Psoas muscle (tissue), 8 donors: ENCODE data around the gene VPS37B. TPM values are rescaled to one million over a fixed set of nuclear protein-coding genes. Genes with fewer than 3 reads are reported as not detected.

Experiments used
- ATAC-seq, 4 donors: fragments of 200-7000 bp; cut with Tn5 transposase; one replicate each; pipeline ENCODE4 v1.9.1; 2020; ENCODE audit warnings: moderate library complexity in 3 of 4, mild to moderate bottlenecking in 2 of 4
- DNase-seq, 2 donors: peaks; one replicate each; pipeline ENCODE4 v3.0.0-alpha.2; 2020
- H3K27ac ChIP-seq: fragments of 200-600 bp; one replicate; pipeline ENCODE4 v1.8.0; 2022
- H3K27me3 ChIP-seq, 3 donors: fragments of 200-600 bp in 1 of 3; one replicate each; pipeline versions ENCODE4 v1.6.1 to v1.8.0; 2013 to 2022; ENCODE audit warnings: low read length in 2 of 3, mild to moderate bottlenecking in 2 of 3, moderate library complexity in 1 of 3; ENCODE audit not compliant: insufficient read depth in 3 of 3
- H3K36me3 ChIP-seq, 2 donors: fragments of 200-600 bp in 1 of 2; one replicate each; pipeline versions ENCODE4 v1.6.1 to v1.8.0; 2013 to 2022; ENCODE audit warnings: low read depth in 1 of 2, mild to moderate bottlenecking in 1 of 2, moderate library complexity in 1 of 2; ENCODE audit not compliant: insufficient read depth in 1 of 2
- H3K4me1 ChIP-seq: fragments of 200-600 bp; one replicate; pipeline ENCODE4 v1.8.0; 2022
- H3K4me3 ChIP-seq: fragments of 200-600 bp; one replicate; pipeline ENCODE4 v1.8.0; 2022; ENCODE audit warnings: mild to moderate bottlenecking
- H3K9me3 ChIP-seq: fragments of 200-600 bp; one replicate; pipeline ENCODE4 v1.8.0; 2022
- whole genome bisulfite sequencing, 3 donors: extraction: QIAGEN DNeasy Blood & Tissue Kit; methylation state at CpG; one replicate each; pipeline versions ENCODE4 v1.1.6 to v1.1.7; 2013; 5-methylcytosine and 5-hydroxymethylcytosine counted together
- intact Hi-C, 2 donors: fragments of 100-400 bp; cut with DNase I; formaldehyde crosslinking; loops; one replicate each; pipeline versions ENCODE4 v1.11.0 to v1.14.2; 2022
- polyA plus RNA-seq, 3 donors: library from polyadenylated mRNA; stranded (reverse); fragments of 200-250 nt; gene quantifications; one replicate each; pipeline ENCODE4 v1.2.3, GENCODE V29; 2013
- total RNA-seq, 4 donors: library from RNA; stranded (reverse); fragmentation: NEBNext Ultra II Directional in 2 of 4; extraction: Animal tissue kit (Norgen Biotek cat#: 25700) in 2 of 4; gene quantifications; one replicate each; pipeline versions ENCODE4 v1.2.1 to v1.2.4, GENCODE V29; 2021 to 2023
- TF ChIP-seq, protein P1 (sequence below): fragments of 200-600 bp; IDR thresholded peaks from one replicate; pipeline ENCODE4 v1.8.0; 2022; ENCODE audit warnings: antibody characterized with exemption
- donor health status: healthy with polysubstance abuse.
- donor health status: DM: no; HTN: no; CAD: no; lungs with moderate emphysema.
- donor health status: Bipolar disorder and iron deficiency.
- donor health status: healthy.
- donor health status: DM: yes; HTN: yes; CAD: no.
- donor health status: DM: no; HTN: no; CAD: no.
- donor health status: DM: no; HTN: no; CAD: no.
- donor health status: DM: yes; HTN: yes; CAD: no.

VPS37B gene
- total and polyA plus RNA-seq, 7 donors, result 3.2 to 11.1 (median 8.9) TPM

DNA sequence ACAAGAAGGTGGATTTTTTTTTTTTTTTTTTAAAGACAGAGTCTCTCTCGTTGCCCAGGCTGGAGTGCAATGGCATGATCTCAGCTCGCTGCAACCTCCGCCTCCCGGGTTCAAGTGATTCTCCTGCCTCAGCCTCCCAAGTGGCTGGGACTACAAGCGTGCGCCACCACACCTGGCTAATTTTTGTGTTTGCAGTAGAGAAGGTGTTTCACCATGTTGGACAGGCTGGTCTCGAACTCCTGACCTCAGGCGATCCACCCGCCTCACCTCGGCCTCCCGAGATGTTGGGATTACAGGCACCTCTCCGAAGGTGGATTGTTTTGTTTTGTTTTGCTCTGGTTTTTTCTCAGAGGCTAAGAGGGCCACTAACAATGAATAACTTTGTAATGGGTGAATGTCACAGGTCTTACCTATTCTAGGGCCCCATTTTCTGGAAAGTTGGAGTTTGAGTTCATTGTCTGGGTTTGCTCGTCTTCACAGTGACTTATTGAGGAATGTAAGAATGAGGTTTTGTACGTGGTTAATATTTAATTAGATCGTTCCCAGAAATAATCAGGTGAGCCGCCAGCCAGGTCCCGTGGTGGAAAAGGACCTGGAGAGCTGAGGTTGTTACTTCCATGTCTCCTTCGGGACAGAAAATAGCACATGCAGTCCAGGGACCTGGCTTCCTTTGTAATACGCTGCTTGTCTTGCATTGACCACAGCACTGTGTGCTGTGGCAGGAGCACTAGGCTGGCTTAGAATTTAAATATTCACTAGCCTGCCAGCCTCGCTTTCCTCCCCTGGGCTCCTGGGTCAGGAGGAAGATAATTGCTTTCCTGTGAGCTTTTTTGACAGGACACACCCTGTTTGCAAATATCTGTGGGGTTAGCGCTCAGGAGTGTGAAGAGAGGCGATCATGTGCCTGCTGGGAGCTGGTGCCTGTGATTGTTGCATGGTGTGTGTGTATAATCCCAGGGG lies 58.3 kb downstream of the VPS37B start:
- Histone ChIP-seq H3K4me3 (no peak overlapping the region), H3K4me1 (peaks cover 22% of the 10 kb centered on the region)

DNA sequence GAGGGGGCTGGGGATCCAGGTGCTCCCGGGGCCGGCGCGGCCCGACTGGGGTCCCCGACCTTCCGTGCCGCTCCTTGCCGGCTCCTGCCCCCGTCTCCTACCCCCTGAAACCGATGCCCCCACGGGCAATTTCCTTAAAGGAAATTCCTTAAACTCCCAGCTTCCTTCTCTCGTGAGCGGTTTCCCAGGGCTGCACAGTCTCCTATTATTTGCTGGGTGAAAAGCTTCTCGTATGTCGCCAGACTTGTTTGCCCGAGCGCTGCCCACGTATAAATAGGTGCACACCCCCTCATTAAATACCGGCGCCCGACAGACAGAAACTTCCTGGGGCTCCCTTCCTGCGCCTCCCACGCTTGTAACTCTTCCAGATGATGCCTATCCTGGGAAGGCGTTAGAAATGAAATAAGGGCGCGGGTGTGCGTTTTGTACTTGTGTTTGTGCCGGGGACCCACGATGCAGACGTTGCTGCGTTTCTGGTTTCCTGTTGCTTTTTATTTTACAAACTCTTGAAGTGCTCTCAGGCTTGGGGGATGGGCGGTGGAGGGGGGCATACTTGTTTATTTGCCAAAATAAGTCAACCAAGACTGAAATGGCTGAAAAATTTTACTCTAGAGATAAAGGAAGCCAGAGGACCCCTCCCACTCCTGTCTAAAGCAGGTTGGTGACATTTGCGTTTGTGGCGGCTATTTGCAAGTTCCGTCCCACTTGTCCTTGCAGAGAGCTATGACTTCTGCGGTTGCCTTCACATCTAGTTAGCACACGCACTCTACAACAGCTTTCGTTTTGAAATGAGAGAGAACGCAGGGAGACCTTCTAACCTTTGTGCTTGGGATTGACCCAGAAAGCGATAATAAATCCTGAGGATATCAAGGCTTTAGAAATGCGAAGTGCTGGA lies 59.6 kb downstream of the VPS37B start:
- peak overlapping the region; percentile 77 for H3K4me3 ChIP-seq
- peak in 2 of 4 donors; percentile 3 to 26 for ATAC-seq
- H3K27me3 ChIP-seq, result no peaks in the 10 kb centered on the region
- H3K9me3 ChIP-seq, result no peaks in the 10 kb centered on the region
- intact Hi-C loops, result no loop called here
- H3K27ac ChIP-seq, result peak overlapping the region; percentile 60
- DNase-seq, result no peak
- peaks cover 20% of the 10 kb centered on the region for H3K4me1 ChIP-seq
- TF ChIP-seq, protein P1, sequence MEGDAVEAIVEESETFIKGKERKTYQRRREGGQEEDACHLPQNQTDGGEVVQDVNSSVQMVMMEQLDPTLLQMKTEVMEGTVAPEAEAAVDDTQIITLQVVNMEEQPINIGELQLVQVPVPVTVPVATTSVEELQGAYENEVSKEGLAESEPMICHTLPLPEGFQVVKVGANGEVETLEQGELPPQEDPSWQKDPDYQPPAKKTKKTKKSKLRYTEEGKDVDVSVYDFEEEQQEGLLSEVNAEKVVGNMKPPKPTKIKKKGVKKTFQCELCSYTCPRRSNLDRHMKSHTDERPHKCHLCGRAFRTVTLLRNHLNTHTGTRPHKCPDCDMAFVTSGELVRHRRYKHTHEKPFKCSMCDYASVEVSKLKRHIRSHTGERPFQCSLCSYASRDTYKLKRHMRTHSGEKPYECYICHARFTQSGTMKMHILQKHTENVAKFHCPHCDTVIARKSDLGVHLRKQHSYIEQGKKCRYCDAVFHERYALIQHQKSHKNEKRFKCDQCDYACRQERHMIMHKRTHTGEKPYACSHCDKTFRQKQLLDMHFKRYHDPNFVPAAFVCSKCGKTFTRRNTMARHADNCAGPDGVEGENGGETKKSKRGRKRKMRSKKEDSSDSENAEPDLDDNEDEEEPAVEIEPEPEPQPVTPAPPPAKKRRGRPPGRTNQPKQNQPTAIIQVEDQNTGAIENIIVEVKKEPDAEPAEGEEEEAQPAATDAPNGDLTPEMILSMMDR, result no peak
- WGBS, 3 donors, result 1 to 3% (median 2%) methylated on average over 32 to 42 of the region's 42 CpGs
- H3K36me3 ChIP-seq, result no peaks in the 10 kb centered on the region

More for the DNA sequence above, 58.3 kb downstream of the VPS37B start:
- DNase-seq, result no peak
- H3K27ac ChIP-seq, result no peak overlapping the region
- H3K9me3 ChIP-seq, result no peaks in the 10 kb centered on the region
- TF ChIP-seq, protein P1, result no peak
- H3K27me3 ChIP-seq, result no peaks in the 10 kb centered on the region
- intact Hi-C loops, result no loop called here
- WGBS, 3 donors, result 83 to 91% (median 88%) methylated on average over 22 of the region's 22 CpGs
- no peak for ATAC-seq
- no peaks in the 10 kb centered on the region for H3K36me3 ChIP-seq

DNA sequence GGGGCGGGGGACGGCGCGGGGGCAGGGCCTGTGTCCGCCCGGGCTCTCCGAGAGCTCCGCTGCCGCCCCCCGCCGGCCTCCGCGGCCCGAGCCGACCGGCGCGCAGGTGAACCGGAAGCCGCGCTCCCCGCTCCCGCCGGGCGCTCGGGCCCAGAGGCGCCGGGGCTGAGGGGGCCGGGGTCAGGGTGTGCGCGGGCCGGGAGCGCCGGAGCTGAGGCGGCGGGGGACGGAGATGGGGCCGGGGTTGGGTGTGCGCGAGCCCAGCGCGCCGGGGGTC lies 60.2 kb downstream of the VPS37B start:
- 0 to 1% methylated on average over 12 to 43 of the region's 43 CpGs; no CpG with 5 or more reads in 1 of the 3 donors for WGBS, 3 donors
- no peaks in the 10 kb centered on the region for H3K27me3 ChIP-seq
- H3K27ac ChIP-seq, result peak overlapping the region; percentile 60
- DNase-seq (no peak), ATAC-seq (peak; percentile 34 to 51 (median 46))
- no peaks in the 10 kb centered on the region for H3K36me3 ChIP-seq
- TF ChIP-seq, protein P1, result no peak
- intact Hi-C loops, result no loop called here
- peaks cover 14% of the 10 kb centered on the region for H3K4me1 ChIP-seq
- H3K9me3 ChIP-seq, result no peaks in the 10 kb centered on the region
- peak overlapping the region; percentile 77 for H3K4me3 ChIP-seq

DNA sequence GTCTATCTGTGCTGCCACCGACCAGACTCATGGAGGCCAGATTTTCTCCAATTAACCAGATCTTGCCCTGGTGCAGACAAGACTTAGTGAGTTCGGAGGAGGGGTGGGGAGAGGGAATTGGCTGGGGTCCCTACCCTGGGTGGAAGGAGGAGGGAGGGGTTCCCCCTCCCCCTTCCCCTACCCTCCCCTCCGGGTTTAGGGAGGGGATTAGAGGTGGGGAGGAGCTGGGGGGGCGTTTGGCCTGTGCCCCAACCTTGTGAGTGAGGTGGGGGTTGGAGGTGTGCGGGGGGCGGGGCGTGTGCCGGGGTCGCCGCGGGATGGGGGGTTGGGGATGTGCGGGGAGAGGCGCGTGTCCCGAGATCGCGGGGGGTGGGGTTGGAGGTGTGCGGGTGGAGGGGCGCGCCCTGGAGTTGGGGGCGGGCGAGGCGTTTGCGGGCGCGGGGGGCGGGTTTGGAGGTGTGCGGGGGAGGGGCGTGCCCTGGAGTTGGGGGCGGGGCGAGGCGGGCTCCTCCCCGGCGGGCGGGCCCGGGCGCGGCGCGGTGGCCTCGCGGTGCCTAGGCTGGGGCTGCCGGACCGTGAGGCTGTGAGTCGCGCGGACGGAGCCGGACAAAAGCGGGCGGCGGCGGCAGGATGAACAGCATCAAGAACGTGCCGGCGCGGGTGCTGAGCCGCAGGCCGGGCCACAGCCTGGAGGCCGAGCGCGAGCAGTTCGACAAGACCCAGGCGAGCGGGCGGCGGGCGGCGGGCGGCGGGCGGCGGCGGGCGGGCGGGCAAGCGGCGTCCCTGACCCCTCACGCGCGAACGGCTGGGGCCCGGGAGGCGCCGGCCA lies 60.8 kb downstream of the VPS37B start, which contains the start of gene HIP1R:
HIP1R (plus strand) TSS at position 537 of the 829 bp plus-strand sequence; CDS start at position 631, 94 bp downstream.
- Histone ChIP-seq H3K9me3 (no peaks in the 10 kb centered on the region), H3K4me1 (peaks cover 9% of the 10 kb centered on the region), H3K27me3 (no peaks in the 10 kb centered on the region), H3K4me3 (peak within 1 kb of the TSS; percentile 77), H3K36me3 (no peaks in the 10 kb centered on the region), H3K27ac (peak within 1 kb of the TSS; percentile 60)
- TF ChIP-seq, protein P1, result no peak
- intact Hi-C loops, result loop anchor here in 1 of 2 donors (5.0 kb wide), 1 partner anchor 43 kb away; no protein-coding TSS in a partner anchor
- WGBS, 3 donors, result 1 to 3% (median 2%) methylated on average over 17 to 82 of the region's 85 CpGs
- ATAC-seq (peak; percentile 30 to 53 (median 44)), DNase-seq (peak in 1 of 2 donors; percentile 45)
